ENCODE data around the gene MTCP1.

- TF ChIP-seq CTCF (IDR thresholded peaks at IDR 0.05) (no peak), POLR2A (IDR thresholded peaks at IDR 0.05) (no peak)
Measured at GRCh38 chrX:155031657-155032056, 39.3 kb downstream of the MTCP1 start.
